Lower lobe of right lung (tissue), 2 donors: ENCODE data around the gene ANKRD13D. TPM values are rescaled to one million over a fixed set of nuclear protein-coding genes. Genes with fewer than 3 reads are reported as not detected.

ENCODE experiments used
- ATAC-seq, 2 donors: fragments of 200-7000 bp; cut with Tn5 transposase; one replicate each; pipeline ENCODE4 v1.9.1; 2020 to 2022; ENCODE audit warnings: mild to moderate bottlenecking in 2 of 2, moderate library complexity in 2 of 2
- DNase-seq: peaks from one replicate; pipeline ENCODE4 v3.0.0-alpha.2; 2020
- H3K27ac ChIP-seq: fragments of 200-600 bp; one replicate; pipeline ENCODE4 v1.8.0; 2022
- H3K27me3 ChIP-seq: fragments of 200-600 bp; one replicate; pipeline ENCODE4 v1.8.0; 2022; ENCODE audit warnings: low read depth
- H3K36me3 ChIP-seq: fragments of 200-600 bp; one replicate; pipeline ENCODE4 v1.8.0; 2022; ENCODE audit warnings: mild to moderate bottlenecking
- H3K4me1 ChIP-seq: fragments of 200-600 bp; one replicate; pipeline ENCODE4 v1.8.0; 2022
- H3K4me3 ChIP-seq: fragments of 200-600 bp; one replicate; pipeline ENCODE4 v1.8.0; 2022; ENCODE audit warnings: mild to moderate bottlenecking
- H3K9me3 ChIP-seq: fragments of 200-600 bp; one replicate; pipeline ENCODE4 v1.8.0; 2022
- intact Hi-C: fragments of 100-400 bp; cut with DNase I; formaldehyde crosslinking; loops from one replicate; pipeline ENCODE4 v1.11.0; 2022
- long read RNA-seq: library from polyadenylated mRNA; unstranded; transcript quantifications from one replicate; pipeline ENCODE4 v2.0.0, GENCODE V29; 2021
- total RNA-seq: library from RNA; stranded (reverse); fragmentation: NEBNext Ultra II Directional; extraction: Animal tissue kit (Norgen Biotek cat#: 25700); gene quantifications from one replicate; pipeline ENCODE4 v1.2.1, GENCODE V29; 2021
- TF ChIP-seq, protein P1 (sequence below): fragments of 200-600 bp; IDR thresholded peaks from one replicate; pipeline ENCODE4 v1.8.0; 2022; ENCODE audit warnings: antibody characterized with exemption, mild to moderate bottlenecking
- donor health status: DM: no; HTN: yes; CAD: no; lungs with severe emphysema.

The ANKRD13D gene
- total RNA-seq, result 66.9 TPM
- long read RNA-seq, transcript ANKRD13D-218 (5 exons, 1,111 nt), result minor isoform, 5 of 57 reads
- long read RNA-seq, transcript ANKRD13D-202 (15 exons, 2,881 nt), result major isoform, 10 of 57 reads
- long read RNA-seq, partial matches to known transcripts, result 14 of 57 reads
- long read RNA-seq, other reads (novel, unspliced or antisense), result 24 of 57 reads

DNA sequence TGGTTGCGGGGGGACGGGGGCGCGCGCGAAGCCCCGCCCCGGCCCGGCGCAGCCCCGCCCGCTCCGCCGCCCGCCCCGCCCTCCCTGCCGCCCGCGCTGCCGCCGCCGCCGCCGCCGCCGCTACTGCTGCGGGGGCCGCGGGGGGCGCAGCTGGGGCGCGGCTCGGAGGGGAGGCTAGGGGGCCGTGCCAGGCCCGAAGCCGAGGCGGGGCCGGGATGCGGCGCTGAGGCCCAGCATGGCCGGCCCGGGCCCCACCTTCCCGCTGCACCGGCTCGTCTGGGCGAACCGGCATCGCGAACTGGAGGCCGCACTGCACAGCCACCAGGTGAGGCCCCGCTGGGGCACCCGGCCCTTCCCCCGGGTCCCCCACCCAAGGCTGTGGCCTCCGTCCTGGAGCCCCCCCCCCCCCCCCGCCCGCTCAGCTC lies at the start of gene ANKRD13D:
TSS of gene ANKRD13D (plus strand) at position 78 of the 425 bp plus-strand sequence. CDS start at position 236, 158 bp downstream.
- Histone ChIP-seq H3K36me3 (peaks cover 70% of the 10 kb centered on the region), H3K4me1 (peaks cover 63% of the 10 kb centered on the region), H3K4me3 (peak within 1 kb of the TSS; percentile 99), H3K27ac (peak within 1 kb of the TSS; percentile 99), H3K9me3 (no peaks in the 10 kb centered on the region), H3K27me3 (no peaks in the 10 kb centered on the region)
- no peak for ATAC-seq
- peak; percentile 74 for DNase-seq
- TF ChIP-seq, protein P1, sequence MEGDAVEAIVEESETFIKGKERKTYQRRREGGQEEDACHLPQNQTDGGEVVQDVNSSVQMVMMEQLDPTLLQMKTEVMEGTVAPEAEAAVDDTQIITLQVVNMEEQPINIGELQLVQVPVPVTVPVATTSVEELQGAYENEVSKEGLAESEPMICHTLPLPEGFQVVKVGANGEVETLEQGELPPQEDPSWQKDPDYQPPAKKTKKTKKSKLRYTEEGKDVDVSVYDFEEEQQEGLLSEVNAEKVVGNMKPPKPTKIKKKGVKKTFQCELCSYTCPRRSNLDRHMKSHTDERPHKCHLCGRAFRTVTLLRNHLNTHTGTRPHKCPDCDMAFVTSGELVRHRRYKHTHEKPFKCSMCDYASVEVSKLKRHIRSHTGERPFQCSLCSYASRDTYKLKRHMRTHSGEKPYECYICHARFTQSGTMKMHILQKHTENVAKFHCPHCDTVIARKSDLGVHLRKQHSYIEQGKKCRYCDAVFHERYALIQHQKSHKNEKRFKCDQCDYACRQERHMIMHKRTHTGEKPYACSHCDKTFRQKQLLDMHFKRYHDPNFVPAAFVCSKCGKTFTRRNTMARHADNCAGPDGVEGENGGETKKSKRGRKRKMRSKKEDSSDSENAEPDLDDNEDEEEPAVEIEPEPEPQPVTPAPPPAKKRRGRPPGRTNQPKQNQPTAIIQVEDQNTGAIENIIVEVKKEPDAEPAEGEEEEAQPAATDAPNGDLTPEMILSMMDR, result no peak
- intact Hi-C loops, result no loop called here

DNA sequence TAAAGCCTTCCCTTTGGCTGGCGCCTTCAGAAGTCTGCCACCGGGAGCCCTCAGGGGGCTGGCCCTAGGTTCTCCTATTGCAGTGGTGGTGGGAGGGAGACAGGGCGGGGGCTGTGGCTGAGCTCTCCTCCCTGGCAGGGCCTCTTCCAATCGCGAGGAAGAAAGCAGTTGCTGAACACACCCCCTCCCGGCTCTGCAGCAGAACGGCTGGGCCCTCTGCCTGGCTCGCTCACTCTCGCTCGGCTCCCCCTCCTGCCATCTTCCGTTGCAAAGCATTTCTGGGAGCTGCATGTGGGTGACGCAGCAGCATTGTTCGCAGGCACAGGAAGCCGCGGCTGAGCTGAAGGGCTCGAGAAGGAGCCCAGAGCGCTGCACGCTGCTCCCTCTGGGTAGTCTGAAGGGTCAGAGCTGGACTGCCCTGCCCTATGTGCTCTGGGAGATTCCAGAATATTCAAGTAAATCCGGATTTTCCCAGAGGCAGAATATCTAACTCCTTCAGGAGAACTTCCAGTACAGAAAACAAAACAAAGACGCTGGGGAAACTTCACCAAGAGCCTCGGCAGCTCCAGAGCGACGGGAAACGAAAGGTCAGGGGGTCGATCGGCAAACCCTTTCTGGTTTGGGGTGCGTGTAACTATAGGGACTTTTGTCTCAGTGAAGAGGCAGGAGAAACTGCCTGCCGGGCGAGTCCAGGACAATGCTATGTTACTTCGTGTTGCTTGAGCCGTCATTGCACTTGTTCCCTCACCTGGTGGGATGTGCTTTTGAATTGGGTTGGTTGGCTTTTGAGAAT lies 49.1 kb upstream of the ANKRD13D start:
- peak overlapping the region; percentile 94 for H3K27ac ChIP-seq
- ATAC-seq (peak; percentile 97 to 99), DNase-seq (peak; percentile 98)
- H3K9me3 ChIP-seq, result no peaks in the 10 kb centered on the region
- H3K27me3 ChIP-seq, result no peaks in the 10 kb centered on the region
- intact Hi-C loops, result no loop called here
- H3K4me3 ChIP-seq, result peak overlapping the region; percentile 73
- TF ChIP-seq, protein P1, result no peak
- peaks cover 55% of the 10 kb centered on the region for H3K4me1 ChIP-seq
- peaks cover 39% of the 10 kb centered on the region for H3K36me3 ChIP-seq

DNA sequence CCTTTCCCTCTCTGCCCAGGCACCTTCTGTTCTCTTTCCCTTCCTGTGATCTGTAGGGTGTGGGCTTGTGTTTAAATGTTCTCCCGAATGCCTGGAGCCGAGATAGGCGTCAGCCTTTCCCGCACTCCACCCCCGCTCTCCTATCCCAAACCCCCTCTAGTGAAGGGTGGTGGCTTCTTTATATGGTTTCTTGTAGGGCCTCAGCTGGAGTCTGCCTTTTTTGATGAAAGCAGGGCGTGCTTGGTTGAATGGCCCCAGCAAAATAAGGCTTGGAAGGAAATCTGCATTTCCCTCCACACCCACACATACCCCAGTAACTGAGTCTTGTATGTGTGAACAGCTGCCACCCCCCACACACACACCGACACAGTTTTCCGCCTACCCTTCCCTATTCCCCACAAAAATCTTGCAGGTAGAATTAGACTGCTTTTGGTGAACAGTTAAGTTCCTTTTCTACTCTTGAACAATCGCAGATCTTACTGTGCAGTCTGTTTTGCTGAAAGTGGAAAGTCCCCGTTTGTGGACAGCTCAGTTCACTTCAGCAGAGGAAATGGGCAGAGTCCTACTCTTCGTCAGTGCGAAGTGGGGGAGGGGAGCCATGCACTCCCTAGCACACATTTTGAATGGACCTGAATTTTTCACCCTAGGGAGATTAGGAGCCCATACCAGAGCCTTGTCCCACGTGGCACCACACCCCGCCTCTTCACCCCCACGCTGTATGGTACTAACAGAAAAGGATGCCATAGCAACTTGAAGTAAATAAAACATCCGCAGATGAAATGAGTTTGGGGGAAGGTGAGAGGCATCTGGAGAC lies 48.3 kb upstream of the ANKRD13D start:
- Histone ChIP-seq H3K4me3 (peak overlapping the region; percentile 73), H3K9me3 (no peaks in the 10 kb centered on the region), H3K36me3 (peaks cover 41% of the 10 kb centered on the region), H3K27me3 (no peaks in the 10 kb centered on the region), H3K27ac (peak overlapping the region; percentile 94), H3K4me1 (peaks cover 55% of the 10 kb centered on the region)
- intact Hi-C loops, result no loop called here
- TF ChIP-seq, protein P1, result no peak
- DNase-seq (peak; percentile 85), ATAC-seq (peak; percentile 74 to 77)

DNA sequence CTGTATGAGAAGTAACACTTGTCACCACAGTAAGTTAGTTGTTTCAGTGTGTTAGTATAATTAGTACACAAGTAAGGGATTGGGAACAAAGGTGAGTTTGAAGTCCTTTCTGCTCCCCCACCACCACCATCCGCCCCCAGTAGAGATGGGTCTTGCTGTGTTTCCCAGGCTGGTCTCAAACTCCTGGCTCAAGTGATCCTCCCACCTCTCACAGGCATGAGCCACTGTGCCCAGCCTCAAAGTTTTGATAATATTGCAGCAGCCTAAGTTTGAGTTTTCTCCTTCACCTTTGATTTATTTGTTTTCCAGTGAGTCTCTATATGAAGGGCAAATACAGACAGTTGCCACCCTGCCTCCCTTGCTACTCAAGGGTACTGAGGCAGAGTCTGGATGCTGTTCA lies 46.6 kb upstream of the ANKRD13D start:
- ATAC-seq (no peak), DNase-seq (no peak)
- Histone ChIP-seq H3K9me3 (no peaks in the 10 kb centered on the region), H3K27me3 (no peaks in the 10 kb centered on the region), H3K27ac (no peak overlapping the region), H3K4me1 (peaks cover 55% of the 10 kb centered on the region), H3K4me3 (no peak overlapping the region), H3K36me3 (peaks cover 52% of the 10 kb centered on the region)
- TF ChIP-seq, protein P1, result no peak
- intact Hi-C loops, result no loop called here

DNA sequence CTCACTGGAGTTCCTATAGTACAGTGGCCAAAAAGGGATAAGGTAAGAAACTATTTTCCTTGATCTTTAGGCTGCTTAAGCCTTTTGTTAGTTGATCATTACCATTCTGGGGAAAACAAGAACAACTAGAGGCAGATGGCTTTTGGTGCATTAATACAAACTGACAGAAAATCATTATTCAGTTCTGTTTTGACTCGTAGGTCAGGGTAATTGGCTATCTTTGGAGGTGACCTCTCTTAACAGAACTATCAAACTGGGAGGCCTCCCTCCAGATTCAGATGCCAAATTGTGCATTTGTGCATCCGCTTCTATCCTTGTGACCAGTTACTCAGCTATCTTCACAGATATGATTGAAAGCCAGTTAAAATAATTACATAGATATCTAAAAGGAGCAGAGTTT lies 46.1 kb upstream of the ANKRD13D start:
- TF ChIP-seq, protein P1, result no peak
- intact Hi-C loops, result no loop called here
- H3K27ac ChIP-seq, result no peak overlapping the region
- no peak overlapping the region for H3K4me3 ChIP-seq
- H3K36me3 ChIP-seq, result peaks cover 57% of the 10 kb centered on the region
- peaks cover 55% of the 10 kb centered on the region for H3K4me1 ChIP-seq
- no peak for DNase-seq
- ATAC-seq, result no peak
- H3K27me3 ChIP-seq, result no peaks in the 10 kb centered on the region
- H3K9me3 ChIP-seq, result no peaks in the 10 kb centered on the region
